ENCODE measurements around the gene RAD17. TPM values are rescaled to one million over a fixed set of nuclear protein-coding genes. Genes with fewer than 3 reads are reported as not detected.
"Not testable (repeated sequence)": the region's sequence is repeated elsewhere in the genome, so short reads cannot be mapped to it uniquely, and the experiment has no call there.

RAD17 gene, protein sequence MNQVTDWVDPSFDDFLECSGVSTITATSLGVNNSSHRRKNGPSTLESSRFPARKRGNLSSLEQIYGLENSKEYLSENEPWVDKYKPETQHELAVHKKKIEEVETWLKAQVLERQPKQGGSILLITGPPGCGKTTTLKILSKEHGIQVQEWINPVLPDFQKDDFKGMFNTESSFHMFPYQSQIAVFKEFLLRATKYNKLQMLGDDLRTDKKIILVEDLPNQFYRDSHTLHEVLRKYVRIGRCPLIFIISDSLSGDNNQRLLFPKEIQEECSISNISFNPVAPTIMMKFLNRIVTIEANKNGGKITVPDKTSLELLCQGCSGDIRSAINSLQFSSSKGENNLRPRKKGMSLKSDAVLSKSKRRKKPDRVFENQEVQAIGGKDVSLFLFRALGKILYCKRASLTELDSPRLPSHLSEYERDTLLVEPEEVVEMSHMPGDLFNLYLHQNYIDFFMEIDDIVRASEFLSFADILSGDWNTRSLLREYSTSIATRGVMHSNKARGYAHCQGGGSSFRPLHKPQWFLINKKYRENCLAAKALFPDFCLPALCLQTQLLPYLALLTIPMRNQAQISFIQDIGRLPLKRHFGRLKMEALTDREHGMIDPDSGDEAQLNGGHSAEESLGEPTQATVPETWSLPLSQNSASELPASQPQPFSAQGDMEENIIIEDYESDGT
- polyA plus RNA-seq (2013, experiment 1 of 2; ENCODE audit: insufficient read length): 20.7 TPM
- polyA plus RNA-seq (2013, experiment 2 of 2; ENCODE audit: insufficient read length): 19.8 TPM

DNA sequence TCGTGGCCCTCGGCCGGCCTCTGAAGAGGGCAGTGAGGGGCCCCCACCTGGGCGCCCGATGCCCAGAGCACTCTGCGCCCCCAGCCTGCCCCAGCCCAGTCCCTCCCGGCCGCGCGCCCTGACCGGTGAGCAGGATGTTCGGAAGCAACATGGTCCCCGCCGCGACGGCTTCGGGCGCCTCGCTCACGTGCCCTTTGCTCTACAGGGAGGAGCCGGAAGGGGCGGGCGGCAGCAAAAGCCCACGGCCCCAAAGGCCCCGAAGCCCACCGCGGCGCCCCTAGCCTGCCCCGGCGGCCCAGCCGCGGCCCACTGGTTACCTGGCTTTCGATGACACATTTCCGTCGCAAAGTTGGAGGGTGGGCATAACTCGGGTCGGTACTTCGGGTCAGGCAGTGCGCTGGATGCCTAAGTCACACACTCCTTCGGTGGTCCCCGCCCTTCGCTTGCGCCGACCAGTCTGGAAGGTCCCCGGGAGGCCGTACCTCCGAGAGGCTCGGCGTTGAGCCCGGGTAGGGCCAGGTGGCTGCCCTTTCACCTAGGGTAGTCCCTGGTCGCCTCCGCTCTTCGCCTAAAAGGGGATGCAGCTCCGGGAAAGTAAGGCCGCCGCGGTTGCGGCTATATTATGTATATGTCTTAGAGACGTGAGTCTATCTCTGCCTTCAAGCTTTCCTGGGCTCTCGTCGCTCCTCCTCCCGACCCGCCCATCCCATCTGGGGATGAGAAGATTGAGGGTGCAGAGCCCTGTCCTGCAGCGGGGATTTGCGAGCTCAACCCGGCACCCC lies at the start of gene RAD17, which contains the start of the genes AK6 and TAF9:
Gene RAD17, plus strand, starts transcription at position 479 of the 782 bp plus-strand sequence. CDS start 2,391 bp downstream, outside the sequence.
Gene AK6, minus strand, starts transcription at position 181 of the 782 bp plus-strand sequence. Its CDS starts 30 bp downstream, at position 151.
Gene TAF9, minus strand, starts transcription at position 181 of the 782 bp plus-strand sequence. CDS start 3,783 bp downstream, outside the sequence.
- peak; percentile 91 for DNase-seq

DNA sequence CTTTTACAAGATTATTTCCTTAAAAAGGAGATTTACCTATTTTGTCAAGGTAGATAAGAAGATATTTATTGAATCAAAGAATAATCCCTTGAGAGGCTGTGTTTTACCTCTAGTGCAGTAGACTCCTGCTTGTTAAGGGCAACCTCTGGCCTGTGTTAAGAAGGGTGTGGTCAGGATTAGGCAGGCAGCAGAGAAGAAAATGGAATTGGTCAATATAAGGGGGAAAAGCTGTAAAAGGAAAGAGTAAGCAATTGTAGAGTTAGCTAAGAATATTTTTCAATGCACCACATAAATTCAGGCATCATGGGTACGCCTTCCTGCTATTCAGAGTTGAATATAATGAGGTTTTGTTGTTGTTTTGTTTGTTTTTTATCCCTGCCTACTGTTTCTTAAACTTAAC lies 43.3 kb upstream of the RAD17 start:
- no peak for DNase-seq

DNA sequence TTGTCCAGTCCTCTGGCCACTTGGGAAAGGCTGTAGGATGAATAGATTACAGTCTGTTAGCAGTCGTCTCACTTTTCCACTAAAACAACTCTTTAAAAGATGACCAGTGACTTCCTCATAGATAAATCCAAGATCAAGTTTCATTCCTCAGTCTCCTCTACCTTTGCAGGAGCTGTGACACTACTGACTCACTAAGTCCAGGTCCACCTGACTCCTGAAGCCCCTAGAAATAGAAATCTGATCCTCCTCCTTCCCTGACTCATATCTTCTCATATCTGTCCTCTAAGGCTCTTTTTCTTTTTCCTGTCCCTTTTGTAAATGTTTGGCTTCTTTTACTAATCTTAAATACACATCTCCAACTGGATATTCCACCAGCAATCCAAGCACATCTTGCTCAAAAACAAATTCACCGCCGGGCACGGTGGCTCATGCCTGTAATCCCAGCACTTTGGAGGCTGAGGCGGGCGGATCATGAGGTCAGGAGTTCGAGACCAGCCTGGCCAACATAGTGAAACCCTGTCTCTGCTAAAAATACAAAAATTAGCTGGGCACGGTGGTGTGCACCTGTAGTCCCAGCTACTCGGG lies 39.6 kb upstream of the RAD17 start:
- DNase-seq: no peak

DNA sequence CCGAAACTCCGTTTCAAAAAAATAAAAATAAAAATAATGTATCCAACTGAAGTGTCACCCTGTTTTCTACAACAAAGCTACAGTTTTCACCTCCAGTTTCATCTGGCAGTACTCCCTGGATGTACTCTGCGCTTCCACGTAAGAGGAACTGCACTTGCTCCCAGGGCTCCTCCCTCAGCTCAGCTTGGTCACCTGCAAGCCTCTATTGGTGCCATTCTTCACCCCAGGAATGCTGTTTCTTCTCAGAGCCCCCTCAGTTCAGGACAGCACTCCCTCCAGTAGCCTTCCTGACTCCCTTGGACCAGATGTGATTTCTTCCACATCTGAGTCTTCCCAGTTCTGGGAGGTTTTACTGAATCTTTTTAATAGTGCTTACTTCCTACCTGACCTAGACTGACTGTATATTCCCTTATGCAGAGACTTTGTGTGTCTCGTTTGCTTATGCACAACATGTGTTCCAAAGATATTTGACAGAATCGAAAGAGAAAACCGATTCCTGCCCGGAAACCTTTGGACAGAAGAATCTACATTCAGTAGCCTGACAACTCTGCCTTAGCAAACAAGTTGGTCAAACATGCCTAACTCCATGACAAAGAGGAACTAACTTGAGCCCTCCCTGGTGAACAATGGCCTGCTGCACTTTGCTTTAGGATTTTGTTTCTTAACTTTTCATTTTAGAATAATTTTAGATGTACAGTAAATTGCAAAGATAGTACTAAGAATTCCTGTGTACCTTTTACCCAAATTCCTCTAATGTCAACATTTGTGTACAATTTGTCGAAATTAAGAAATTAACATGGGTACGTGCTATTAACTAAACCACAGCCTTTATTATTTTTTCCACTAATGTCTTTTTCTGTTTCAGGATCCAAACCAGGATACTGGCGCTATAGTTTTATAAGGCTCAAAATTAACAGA lies 37.8 kb upstream of the RAD17 start:
- no peak for DNase-seq

DNA sequence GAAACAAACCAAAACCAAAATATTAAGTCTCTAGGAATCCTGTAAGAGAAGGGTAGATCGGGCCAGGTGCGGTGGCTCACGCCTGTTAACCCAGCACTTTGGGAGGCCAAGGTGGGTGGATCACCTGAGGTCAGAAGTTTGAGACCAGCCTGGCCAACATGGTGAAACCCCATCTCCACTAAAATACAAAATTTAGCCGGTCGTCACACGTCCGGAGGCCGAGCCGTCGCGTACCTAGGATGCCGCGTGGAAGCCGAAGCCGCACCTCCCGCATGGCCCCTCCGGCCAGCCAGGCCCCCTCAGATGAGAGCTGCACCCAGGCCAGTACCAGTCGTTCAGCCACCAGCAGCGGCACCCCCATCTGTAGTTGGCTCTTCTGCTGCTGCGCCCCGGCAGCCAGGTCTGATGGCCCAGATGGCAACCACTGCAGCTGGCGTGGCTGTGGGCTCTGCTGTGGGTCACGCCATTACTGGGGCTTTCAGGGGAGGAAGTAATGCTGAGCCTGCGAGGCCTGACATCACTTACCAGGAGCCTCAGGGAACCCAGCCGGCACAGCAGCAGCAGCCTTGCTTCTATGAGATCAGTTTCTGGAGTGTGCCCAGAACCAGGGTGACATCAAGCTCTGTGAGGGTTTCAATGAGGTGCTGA lies 35.8 kb upstream of the RAD17 start:
- DNase-seq: not testable (repeated sequence)

DNA sequence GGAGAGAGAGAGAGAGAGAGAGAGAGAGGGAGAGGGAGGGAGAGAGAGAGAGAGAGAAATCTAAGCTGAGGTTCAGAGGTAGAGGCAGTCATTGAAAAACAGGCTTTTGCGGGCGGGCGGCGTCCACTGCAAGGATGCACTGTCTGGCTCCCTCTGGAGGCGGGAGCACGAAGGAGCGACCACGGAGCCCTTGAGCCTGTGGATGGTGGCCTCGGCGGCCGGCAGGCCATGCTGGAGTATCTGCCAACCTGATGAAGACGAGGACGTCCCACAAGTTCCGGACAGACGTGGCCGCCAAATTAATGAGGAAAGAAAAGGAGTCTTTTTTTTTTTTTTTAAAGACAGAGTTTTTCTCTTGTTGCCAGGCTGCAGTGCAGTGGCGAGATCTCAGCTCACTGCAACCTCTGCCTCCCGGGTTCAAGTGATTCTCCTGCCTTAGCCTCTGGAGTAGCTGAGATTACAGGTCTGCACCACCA lies 34.8 kb upstream of the RAD17 start:
- DNase-seq: peak; percentile 76

DNA sequence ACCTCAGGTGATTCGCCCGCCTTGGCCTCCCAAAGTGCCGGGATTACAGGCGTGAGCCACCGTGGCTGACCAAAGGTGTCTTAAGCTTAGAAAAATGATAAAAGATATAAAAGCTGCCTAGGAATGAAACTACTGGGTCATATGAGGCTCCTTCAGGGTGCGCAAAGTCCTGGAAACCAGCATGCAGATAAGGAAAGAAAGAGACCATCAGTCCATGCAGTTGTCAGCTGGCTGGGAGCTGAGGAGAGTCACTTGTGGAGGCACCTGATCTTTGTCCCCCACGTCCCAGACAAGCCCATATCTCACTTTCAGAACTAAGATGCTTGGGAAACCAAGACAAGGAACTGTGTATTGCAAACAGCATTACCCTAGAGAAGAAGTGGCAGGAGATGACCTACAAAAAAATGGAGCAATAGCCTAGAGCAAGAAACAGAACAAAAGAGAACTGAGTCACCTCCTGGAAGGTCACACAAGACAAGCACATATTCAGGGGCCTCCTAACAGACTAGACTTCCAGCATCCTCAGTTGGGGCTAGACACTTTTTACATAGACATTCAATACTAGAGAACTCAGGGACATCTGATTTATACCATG lies 34.2 kb upstream of the RAD17 start:
- no peak for DNase-seq

DNA sequence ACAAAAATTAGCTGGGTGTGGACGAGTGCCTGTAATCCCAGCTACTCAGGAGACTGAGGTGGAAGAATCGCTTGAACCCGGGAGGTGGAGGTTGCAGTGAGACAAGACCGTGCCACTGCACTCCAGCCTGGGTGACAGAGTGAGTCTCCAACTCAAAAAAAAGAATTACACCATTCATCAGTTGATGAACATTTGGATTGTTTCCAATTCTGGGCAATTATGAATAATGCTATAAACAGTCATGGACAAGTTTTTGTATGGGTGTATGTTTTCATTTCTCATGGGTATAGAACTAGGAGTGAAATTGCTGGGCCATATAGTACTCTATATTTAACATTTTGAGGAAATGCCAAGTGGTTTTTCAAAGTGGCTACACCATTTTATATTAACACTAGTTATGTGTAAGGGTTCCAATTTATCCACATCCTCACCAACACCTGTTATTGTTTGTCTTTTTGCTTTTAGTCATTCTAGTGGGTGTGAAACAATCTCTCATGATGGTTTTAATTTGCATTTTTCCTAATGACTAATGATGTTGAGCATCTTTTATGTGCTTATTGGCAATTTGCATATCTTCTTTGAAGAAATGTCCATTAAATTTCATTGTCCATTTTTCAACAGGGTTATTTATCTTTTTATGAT lies 28.0 kb upstream of the RAD17 start:
- DNase-seq: no peak

DNA sequence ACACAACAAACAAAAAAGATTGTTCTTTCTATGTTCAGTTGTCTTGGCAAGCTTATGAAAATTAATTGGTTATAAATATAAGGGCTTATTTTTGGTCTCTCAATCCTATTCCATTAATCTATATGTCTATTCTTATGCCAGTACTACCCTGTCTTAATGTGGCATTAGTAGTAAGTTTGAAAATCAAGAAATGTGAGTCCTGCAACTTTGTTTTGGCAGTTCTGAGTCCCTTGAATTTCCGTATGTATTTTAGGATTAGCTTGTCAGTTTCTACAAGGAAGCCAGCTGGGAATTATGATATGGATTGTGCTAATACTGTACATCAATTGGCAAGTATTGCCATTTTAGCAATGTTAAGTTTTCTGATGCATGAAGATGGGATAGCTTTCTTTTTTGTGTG lies 26.5 kb upstream of the RAD17 start:
- DNase-seq: no peak

DNA sequence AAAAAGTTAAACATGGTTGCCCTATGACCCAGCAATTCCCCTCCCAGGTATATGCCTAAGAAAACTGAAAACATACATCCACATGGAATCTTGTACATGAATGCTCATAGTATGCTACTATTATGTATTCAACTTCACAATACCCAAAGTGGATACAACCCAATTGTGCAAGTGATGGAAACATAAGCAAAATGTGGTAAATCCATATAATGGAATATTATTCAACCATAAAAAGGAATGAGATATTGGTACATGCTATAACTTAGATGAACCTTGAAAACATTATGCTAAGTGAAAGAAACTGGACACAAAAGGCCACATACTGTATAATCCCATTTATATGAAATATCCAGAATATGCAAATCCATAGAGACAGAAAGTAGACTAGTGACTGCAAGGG lies 19.0 kb upstream of the RAD17 start:
- no peak for DNase-seq

DNA sequence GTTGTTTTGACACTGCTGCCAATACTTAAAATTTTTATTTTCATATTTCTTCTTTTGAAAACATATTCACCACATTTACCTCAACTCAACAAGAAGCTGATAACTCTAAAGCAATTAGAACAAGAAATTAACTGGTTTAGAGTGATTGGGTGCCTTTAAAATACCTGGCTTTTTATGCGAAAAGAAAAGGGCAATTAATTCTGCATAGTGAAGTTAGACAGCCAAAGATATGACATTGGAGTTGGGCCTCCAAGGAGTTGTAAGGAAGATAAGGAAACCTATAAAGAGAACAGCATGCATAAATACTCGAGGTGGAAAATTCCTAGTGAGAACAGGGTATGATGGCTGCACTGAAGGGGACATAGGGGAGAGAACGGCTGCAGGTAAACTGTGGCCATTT lies 9.9 kb upstream of the RAD17 start:
- no peak for DNase-seq

DNA sequence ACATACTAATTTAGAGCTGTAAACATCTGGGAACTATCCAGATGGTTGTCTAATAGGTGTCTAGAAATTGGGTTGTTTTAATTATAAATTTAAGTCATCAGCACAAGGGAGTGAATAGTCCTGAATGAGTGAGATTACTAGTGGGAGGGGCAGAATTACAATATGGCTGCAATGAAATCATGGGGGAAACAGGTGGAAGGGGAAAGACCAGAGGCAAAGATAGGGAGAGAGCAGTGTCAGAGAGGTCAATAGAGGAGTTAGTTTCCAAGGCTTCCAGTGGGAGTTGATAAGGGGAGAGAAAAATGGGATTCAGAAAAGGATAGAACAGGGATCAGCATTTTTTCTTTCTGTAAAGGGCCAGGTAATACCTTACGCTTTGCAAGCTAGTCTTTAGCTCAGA lies 9.2 kb upstream of the RAD17 start:
- DNase-seq: no peak

DNA sequence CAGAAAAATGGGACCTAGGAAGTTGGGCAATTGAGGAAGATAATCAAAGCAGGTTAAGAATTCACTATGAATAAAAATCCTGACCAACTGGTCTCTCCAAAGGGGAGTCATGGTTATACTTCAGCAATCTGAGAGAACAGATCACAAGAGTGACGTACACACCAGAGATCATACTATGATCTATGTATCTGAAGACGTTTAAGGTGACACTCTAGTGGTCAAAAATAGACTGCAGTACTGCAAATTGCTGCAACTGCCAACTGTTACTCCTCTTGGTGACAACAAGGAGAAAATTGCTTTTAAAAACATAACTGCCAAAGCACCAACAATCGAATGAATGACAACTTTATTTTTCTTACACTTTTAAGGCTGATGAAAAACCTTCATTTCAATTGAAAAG lies 5.2 kb upstream of the RAD17 start:
- peak; percentile 9 for DNase-seq

DNA sequence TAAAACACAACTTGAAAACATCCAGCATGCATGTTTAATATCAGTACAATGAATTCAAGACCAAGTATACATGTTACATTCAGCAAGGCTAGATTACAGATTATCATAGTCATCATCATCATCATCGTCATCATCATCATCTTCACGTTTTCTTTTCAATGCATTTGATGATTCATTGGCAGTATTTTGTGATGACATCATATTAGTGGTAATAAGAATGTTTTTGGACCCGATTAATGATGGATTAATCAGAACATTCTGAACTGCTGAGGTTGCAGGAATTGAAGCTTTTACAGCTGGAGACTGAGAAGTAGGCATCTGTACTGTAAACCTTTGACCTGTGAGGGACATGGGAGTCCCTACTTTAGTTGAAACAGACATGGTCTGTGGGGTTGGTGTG lies 4.8 kb upstream of the RAD17 start:
- DNase-seq: no peak

DNA sequence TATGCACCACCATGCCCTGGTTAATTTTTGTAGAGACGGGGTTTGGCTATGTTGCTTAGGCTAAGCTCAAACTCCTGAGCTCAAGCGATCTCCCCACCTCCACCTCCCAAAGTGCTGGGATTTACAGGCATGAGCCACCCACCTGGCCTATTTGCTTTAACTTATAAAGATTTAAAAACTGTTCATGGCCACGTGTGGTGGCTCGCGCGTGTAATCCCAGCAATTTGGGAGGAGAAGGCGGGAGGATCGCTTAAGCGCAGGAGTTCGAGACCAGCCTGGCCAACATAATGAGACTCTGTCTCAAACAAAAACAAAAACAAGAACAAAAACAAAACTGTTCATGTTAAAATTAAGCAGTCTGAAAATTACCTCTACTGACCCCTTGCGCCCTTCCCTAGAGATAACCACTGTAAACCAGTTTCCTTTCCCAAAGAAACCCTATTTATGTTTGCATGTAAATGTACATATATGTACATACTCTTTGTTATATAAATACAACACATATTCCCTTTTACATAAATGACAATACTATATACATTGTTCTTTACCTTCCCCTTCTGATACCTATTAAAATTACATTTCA lies 1.8 kb upstream of the RAD17 start:
- no peak for DNase-seq

DNA sequence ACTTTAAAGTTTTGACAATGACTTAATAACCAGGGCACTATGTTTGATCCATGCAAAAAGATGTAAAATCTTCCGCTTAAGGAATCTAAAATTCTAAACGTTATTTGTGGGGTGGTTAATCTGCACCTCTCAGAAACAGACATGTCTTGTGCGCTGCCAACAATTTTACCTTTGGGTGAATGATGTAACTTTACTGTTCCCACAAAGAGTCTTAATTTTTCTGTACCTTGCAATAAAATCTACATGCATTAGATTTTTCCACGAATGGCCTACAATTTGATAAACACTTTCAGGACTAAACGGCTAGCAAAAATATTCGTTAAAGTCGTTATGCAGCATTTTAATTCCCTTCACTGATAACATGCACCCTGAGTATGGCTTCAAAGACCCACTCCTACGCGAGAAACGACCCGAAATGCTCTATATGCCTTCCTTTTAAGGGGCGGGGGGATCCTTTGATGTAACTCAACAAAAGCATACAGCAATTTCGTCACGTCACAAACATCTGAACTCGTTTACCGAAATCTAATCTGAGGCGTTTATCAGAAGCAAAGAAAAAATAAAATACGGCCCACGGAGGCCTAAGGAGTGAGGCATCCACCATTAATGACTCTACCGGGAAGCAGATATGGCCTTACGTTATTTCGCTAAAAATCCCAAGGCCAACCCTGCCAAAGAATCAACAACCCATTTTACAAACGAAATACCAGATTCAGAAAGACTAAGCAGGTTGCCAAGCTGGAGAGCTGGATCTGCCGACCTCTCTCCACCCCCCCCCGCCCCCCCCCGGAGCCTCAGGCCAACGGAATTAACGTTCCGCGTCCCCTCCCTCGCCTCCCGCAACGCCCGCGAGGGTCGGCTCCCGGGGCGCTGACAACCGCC lies 919 bp upstream of the RAD17 start:
- no peak for DNase-seq

DNA sequence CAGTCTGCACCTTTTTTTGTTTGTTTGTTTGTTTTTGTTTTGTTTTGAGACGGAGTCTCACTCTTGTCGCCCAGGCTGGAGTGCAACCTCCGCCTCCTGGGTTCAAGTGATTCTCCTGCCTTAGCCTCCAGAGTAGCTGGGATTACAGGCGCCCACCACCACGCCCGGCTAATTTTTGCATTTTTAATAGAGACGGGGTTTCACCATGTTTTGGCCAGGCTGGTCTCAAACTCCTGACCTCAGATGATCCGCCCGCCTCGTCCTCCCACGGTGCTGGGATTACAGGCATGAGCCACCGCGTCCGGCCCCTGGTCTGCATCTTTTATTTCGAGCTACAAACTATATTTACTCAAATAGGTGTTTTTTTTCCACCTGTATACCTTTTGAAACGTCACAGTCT lies 717 bp downstream of the RAD17 start:
- DNase-seq: not testable (repeated sequence)

DNA sequence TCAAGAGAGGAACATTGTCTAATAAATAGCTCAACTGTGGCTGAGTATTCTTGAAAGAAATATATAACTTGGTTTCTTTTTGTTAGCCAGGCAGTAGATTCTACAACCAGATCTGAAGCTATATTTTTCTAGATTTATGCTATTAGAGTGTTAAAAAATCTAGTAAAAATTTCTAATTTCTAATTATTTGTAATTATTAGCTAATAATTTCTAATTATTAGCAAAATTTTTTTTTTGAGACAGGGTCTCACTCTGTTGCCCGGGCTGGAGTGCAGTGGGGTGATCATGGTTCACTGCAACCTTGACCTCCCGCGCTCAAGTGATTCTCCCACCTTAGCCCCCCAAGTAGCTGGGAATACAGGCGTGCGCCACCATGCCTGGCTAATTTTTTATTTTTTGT lies 2.8 kb downstream of the RAD17 start:
- no peak for DNase-seq

Measured in fibroblast of skin of abdomen (primary cell).